Measurements from ENCODE around the gene NXF1. TPM values are rescaled to one million over a fixed set of nuclear protein-coding genes. Genes with fewer than 3 reads are reported as not detected.

NXF1 gene
- total and polyA plus RNA-seq, 5 donors = 40.3 to 56.4 (median 46.7) TPM

DNA sequence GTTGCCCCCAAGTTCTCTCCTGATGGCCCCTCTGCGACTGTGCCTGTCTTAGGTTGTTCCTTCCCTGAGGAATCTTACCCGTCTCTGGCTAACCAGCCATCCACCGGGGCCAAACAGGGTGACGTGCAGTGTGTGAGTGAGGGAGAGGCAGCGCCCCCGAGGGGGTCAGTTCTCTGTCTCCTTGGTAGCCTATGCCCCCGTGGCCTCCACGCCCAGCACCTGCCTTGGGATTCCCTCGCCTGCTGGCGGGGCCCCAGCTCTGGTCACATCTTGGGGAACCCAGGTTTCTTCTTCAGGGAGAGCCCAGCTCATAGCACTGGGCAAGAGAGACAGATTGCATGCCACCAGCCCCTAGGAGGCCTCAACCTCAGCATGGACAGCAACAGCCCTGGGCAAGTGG is 5.8 kb downstream of the NXF1 start:
- H3K4me1 ChIP-seq (ENCODE audit: control insufficient read depth, insufficient read depth, low read length) = no peaks in the 10 kb centered on the region
- intact Hi-C loops (cut with DNase I) = no loop called here
- H3K27ac ChIP-seq (ENCODE audit: low read length) = no peak overlapping the region
- no peaks in the 10 kb centered on the region for H3K27me3 ChIP-seq (ENCODE audit: control insufficient read depth, insufficient read depth)
- no peaks in the 10 kb centered on the region for H3K9me3 ChIP-seq (ENCODE audit: control insufficient read depth, low read length)
- ATAC-seq = no peak
- DNase-seq = peak in 1 of 3 donors; percentile 54
- WGBS = 91% methylated on average over 10 of the region's 10 CpGs
- no peak overlapping the region for H3K4me3 ChIP-seq (ENCODE audit: low read length)

GRCh38 chr11:62796281-62796680 is 9.0 kb downstream of the NXF1 start:
- 85% methylated on average over 7 of the region's 7 CpGs for WGBS
- intact Hi-C loops (cut with DNase I) = no loop called here

DNA sequence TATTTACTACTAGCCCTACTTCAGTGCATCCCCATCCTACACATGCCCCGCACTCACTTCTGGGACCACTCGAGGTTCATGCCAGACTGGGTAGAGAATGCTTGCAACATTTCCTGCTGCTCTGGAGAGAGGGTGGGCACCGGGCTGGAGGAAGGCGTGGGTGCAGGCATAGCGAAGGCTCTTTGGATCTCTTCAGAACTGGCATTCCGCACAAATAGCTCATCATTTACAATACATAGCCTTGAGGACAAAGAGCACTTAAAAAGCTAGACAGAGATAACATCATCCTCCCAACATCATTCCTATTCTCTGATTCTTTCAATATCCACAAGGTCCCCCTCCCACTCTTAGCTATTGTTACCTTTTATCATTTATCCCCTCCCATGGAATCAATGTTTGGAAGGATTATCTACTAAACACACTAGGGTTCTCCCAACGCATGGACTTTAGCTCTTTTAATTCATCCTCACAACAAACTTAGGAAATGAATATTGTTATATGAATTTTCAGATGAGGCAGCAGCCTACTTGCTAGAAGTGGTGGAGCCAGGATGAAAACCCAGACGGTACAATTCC is 11.0 kb downstream of the NXF1 start:
- intact Hi-C loops (cut with DNase I) = loop anchor here in 1 of 4 donors (5.0 kb wide), 1 partner anchor 38 kb away; the partner anchor contains the start of genes STX5 and TEX54
- DNase-seq = peak in 1 of 3 donors; percentile 10

More at GRCh38 chr11:62796281-62796680, 9.0 kb downstream of the NXF1 start:
- DNase-seq (peak in 1 of 3 donors; percentile 6), ATAC-seq (no peak)
- Histone ChIP-seq H3K9me3 (ENCODE audit: control insufficient read depth, low read length) (no peaks in the 10 kb centered on the region), H3K27ac (ENCODE audit: low read length) (no peak overlapping the region), H3K4me3 (ENCODE audit: low read length) (no peak overlapping the region), H3K27me3 (ENCODE audit: control insufficient read depth, insufficient read depth) (no peaks in the 10 kb centered on the region), H3K4me1 (ENCODE audit: control insufficient read depth, insufficient read depth, low read length) (peaks cover 4% of the 10 kb centered on the region)

DNA sequence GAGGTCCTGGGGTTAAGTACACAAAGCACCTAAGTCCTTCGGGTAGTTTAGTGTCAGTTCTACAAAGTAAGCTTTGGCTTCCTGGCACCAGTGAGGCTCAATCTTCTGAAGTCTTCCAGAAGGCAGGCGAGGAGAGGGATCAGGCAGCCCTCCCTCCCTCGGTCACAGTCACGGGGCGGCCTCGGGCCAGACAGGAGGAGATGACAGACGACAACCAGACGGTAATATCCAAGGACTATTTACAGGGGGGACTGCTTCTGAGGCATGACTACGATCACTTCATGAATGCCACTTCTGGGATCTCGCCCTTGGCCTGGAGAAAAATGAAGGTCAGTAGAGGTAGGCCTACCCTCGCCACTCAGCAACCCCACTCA is 13.1 kb downstream of the NXF1 start:
- DNase-seq (peak; percentile 46 to 82 (median 65)), ATAC-seq (peak; percentile 8 to 10)
- H3K4me1 ChIP-seq (ENCODE audit: control insufficient read depth, insufficient read depth, low read length) = peaks cover 6% of the 10 kb centered on the region
- peak overlapping the region; percentile 3 for H3K4me3 ChIP-seq (ENCODE audit: low read length)
- H3K27ac ChIP-seq (ENCODE audit: low read length) = peak overlapping the region; percentile 73
- intact Hi-C loops (cut with DNase I) = loop anchor here in 1 of 4 donors (5.0 kb wide), 1 partner anchor 40 kb away; the partner anchor contains the start of genes STX5 and TEX54
- H3K27me3 ChIP-seq (ENCODE audit: control insufficient read depth, insufficient read depth) = no peaks in the 10 kb centered on the region
- 17% methylated on average over 11 of the region's 11 CpGs for WGBS
- no peaks in the 10 kb centered on the region for H3K9me3 ChIP-seq (ENCODE audit: control insufficient read depth, low read length)

More for the DNA sequence above, 11.0 kb downstream of the NXF1 start:
- Histone ChIP-seq H3K27ac (ENCODE audit: low read length) (no peak overlapping the region), H3K27me3 (ENCODE audit: control insufficient read depth, insufficient read depth) (no peaks in the 10 kb centered on the region), H3K4me3 (ENCODE audit: low read length) (no peak overlapping the region), H3K4me1 (ENCODE audit: control insufficient read depth, insufficient read depth, low read length) (peaks cover 6% of the 10 kb centered on the region), H3K9me3 (ENCODE audit: control insufficient read depth, low read length) (no peaks in the 10 kb centered on the region)
- ATAC-seq = no peak
- WGBS = 88% methylated on average over 8 of the region's 8 CpGs

- Histone ChIP-seq H3K4me3 (ENCODE audit: low read length) (peak within 1 kb of the TSS; percentile 72), H3K4me1 (ENCODE audit: control insufficient read depth, insufficient read depth, low read length) (peaks cover 6% of the 10 kb centered on the region), H3K27me3 (ENCODE audit: control insufficient read depth, insufficient read depth) (no peaks in the 10 kb centered on the region), H3K9me3 (ENCODE audit: control insufficient read depth, low read length) (no peaks in the 10 kb centered on the region), H3K27ac (ENCODE audit: low read length) (peak within 1 kb of the TSS; percentile 73)
- DNase-seq = peak; percentile 92 to 96 (median 96)
- ATAC-seq = peak; percentile 91
- under 1% methylated on average over 58 of the region's 58 CpGs for WGBS
- intact Hi-C loops (cut with DNase I) = loop anchor here in 1 of 4 donors (5.0 kb wide), 1 partner anchor 41 kb away; the partner anchor contains the start of genes STX5 and TEX54
These were observed 13.6 kb downstream of the NXF1 start, which contains the start of gene TMEM223 for GRCh38 chr11:62791501-62792201. Gene TMEM223, minus strand, starts transcription at chr11:62792006. Its CDS starts 12 bp downstream, at chr11:62791994.

- H3K4me1 ChIP-seq (ENCODE audit: control insufficient read depth, insufficient read depth, low read length) = peaks cover 6% of the 10 kb centered on the region
- intact Hi-C loops (cut with DNase I) = loop anchor here in 3 of 4 donors (5.0 to 10.0 kb wide), 2 partner anchors 73 to 75 kb away; no protein-coding TSS in a partner anchor
- no peak overlapping the region for H3K27ac ChIP-seq (ENCODE audit: low read length)
- no peaks in the 10 kb centered on the region for H3K27me3 ChIP-seq (ENCODE audit: control insufficient read depth, insufficient read depth)
- DNase-seq = no peak
- 50% methylated on average over 3 of the region's 3 CpGs for WGBS
- ATAC-seq = no peak
- no peaks in the 10 kb centered on the region for H3K9me3 ChIP-seq (ENCODE audit: control insufficient read depth, low read length)
- H3K4me3 ChIP-seq (ENCODE audit: low read length) = no peak overlapping the region
These were observed 15.7 kb downstream of the NXF1 start for GRCh38 chr11:62789576-62789975.

- 71% methylated on average over 5 of the region's 5 CpGs for WGBS
- intact Hi-C loops (cut with DNase I) = loop anchor here in 3 of 4 donors (5.0 to 10.0 kb wide), 2 partner anchors 73 to 76 kb away; no protein-coding TSS in a partner anchor
- peak in 1 of 3 donors; percentile 28 for DNase-seq
- no peak for ATAC-seq
- no peaks in the 10 kb centered on the region for H3K27me3 ChIP-seq (ENCODE audit: control insufficient read depth, insufficient read depth)
- no peaks in the 10 kb centered on the region for H3K9me3 ChIP-seq (ENCODE audit: control insufficient read depth, low read length)
- H3K27ac ChIP-seq (ENCODE audit: low read length) = no peak overlapping the region
- H3K4me3 ChIP-seq (ENCODE audit: low read length) = no peak overlapping the region
- H3K4me1 ChIP-seq (ENCODE audit: control insufficient read depth, insufficient read depth, low read length) = peaks cover 6% of the 10 kb centered on the region
These were observed 16.2 kb downstream of the NXF1 start for GRCh38 chr11:62788991-62789390.

DNA sequence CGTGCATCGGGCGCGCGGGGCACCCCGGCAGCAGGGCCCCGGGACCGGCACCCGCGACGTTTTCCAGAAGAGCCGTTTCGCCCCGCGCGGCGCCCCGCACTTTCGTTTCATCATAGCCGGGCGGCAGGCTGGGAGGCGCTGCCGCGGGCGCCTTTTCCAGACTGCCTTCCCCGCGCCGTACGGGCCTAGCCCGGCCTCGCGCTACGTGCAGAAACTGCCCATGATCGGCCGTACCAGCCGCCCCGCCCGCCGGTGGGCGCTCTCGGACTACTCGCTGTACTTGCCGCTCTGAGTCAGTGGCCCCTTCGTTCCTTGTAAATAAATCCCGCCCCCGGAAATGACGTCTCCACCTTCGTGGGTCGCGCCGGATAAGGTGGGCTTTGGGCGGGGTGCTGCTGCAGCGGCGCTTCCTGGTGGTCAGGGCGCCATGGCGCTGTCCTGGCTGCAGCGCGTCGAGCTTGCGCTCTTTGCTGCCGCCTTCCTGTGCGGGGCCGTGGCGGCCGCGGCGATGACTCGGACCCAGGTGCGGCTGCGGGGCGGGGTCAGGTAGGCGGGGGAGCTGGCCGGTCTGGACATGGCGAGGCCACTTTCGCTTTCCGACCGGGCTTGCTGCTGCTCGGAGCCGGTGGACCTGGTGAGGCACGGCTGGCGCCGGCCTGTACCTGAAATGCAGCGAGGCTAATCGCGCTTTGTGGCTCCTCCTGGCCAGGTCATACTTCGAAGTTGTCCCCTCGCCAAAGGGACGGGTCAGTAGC is 18.1 kb downstream of the NXF1 start, which contains the start of gene TMEM179B:
TMEM179B (plus strand) TSS at position 398 of the 755 bp plus-strand sequence; CDS start at position 428, 30 bp downstream.
- intact Hi-C loops (cut with DNase I) = loop anchor here in 3 of 4 donors (5.0 to 10.0 kb wide), 2 partner anchors 75 to 78 kb away; no protein-coding TSS in a partner anchor
- DNase-seq = peak; percentile 97 to 99 (median 98)
- under 1% methylated on average over 88 of the region's 88 CpGs for WGBS
- H3K27ac ChIP-seq (ENCODE audit: low read length) = peak within 1 kb of the TSS; percentile 93
- H3K4me3 ChIP-seq (ENCODE audit: low read length) = peak within 1 kb of the TSS; percentile 82
- H3K9me3 ChIP-seq (ENCODE audit: control insufficient read depth, low read length) = no peaks in the 10 kb centered on the region
- H3K4me1 ChIP-seq (ENCODE audit: control insufficient read depth, insufficient read depth, low read length) = peaks cover 3% of the 10 kb centered on the region
- H3K27me3 ChIP-seq (ENCODE audit: control insufficient read depth, insufficient read depth) = no peaks in the 10 kb centered on the region
- ATAC-seq = peak; percentile 90 to 93

DNA sequence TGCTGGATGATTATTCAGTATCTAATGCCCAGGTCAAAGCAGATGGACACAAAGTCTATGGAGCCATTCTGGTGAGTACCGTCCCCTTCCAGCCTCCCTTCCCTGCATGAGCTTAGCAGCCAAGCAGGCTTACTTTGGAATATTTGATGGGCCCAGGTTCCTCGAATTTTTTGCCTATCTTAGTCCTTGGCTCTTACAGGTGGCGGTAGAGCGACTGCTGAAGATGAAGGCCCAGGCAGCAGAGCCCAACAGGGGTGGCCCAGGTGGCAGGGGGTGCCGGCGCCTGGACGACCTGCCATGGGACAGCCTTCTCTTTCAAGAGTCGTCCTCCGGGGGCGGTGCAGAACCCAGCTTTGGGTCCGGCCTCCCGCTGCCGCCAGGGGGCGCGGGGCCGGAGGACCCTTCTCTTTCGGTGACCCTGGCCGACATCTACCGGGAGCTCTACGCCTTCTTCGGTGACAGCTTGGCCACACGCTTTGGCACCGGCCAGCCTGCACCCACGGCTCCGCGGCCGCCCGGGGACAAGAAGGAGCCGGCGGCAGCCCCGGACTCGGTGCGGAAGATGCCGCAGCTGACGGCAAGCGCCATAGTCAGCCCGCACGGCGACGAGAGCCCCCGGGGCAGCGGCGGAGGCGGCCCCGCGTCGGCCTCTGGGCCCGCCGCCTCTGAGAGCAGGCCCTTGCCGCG is 18.8 kb downstream of the NXF1 start:
- peak; percentile 88 to 96 (median 95) for DNase-seq
- intact Hi-C loops (cut with DNase I) = loop anchor here in 3 of 4 donors (5.0 to 10.0 kb wide), 2 partner anchors 76 to 78 kb away; no protein-coding TSS in a partner anchor
- 1% methylated on average over 51 of the region's 51 CpGs for WGBS
- no peaks in the 10 kb centered on the region for H3K9me3 ChIP-seq (ENCODE audit: control insufficient read depth, low read length)
- H3K4me3 ChIP-seq (ENCODE audit: low read length) = peak overlapping the region; percentile 82
- peak; percentile 80 to 87 for ATAC-seq
- H3K4me1 ChIP-seq (ENCODE audit: control insufficient read depth, insufficient read depth, low read length) = peaks cover 3% of the 10 kb centered on the region
- peak overlapping the region; percentile 93 for H3K27ac ChIP-seq (ENCODE audit: low read length)
- H3K27me3 ChIP-seq (ENCODE audit: control insufficient read depth, insufficient read depth) = no peaks in the 10 kb centered on the region

- intact Hi-C loops (cut with DNase I) = loop anchor here in 2 of 4 donors (10.0 kb wide), 1 partner anchor 82 kb away; no protein-coding TSS in a partner anchor
- Histone ChIP-seq H3K9me3 (ENCODE audit: control insufficient read depth, low read length) (no peaks in the 10 kb centered on the region), H3K4me1 (ENCODE audit: control insufficient read depth, insufficient read depth, low read length) (no peaks in the 10 kb centered on the region), H3K27me3 (ENCODE audit: control insufficient read depth, insufficient read depth) (no peaks in the 10 kb centered on the region), H3K4me3 (ENCODE audit: low read length) (no peak overlapping the region), H3K27ac (ENCODE audit: low read length) (no peak overlapping the region)
- DNase-seq (no peak), ATAC-seq (no peak)
- WGBS = 91% methylated on average over 7 of the region's 7 CpGs
These were observed 22.5 kb downstream of the NXF1 start for GRCh38 chr11:62782753-62783152.

Data from right cardiac atrium (tissue), 5 donors.